ENCODE measurements around the gene POC1A.
A peak's percentile ranks its signal among the peaks of the same experiment; 100 is the strongest.

POC1A gene

DNA sequence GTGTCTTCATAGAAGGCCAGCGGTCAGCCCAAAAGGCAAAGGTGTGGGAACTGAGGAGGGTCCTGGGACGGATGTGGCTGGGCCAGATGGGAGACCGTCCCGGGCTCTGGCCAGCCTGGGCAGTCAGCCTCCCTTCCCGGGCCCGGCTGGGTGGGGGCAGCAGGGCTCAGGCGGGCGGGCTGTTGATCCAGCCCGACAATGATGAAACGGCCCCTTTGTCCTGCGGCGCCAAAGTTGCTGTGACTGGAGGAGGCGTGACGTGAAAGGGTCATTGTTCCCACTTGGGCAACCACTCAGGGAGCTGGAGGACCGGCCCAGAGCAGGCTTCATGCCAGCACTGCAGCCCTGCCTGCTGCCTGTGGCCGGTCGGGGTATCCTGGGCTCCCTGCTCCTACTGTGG, 114.4 kb downstream of the POC1A start:
- peak; percentile 40 for DNase-seq (ENCODE audit: low read depth)
- no peak overlapping the region for H3K4me3 ChIP-seq (ENCODE audit: low read length)
- no peak for TF ChIP-seq CTCF (conservative IDR thresholded peaks at IDR 0.05; ENCODE audit: low read depth, low read length)

DNA sequence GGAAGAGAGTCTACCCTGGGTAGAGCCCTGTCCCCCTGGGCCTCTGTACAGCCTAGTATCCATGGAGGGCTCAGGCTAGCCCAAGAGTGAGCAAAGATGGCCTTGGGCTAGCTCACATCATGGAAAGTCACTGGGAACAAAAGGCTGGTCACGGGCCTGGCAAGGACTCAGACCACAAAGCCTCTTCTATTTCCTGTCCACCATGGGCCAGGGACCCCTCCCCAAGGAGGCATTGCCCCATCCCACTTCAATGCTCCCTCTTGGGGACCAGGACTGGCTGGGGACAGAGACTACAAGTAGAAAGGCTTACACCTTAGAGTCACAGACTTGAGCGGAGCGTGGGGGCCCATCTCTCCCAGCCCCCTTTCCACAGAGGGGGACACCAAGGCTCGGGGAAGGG, 114.8 kb downstream of the POC1A start:
- H3K4me3 ChIP-seq (ENCODE audit: low read length) = no peak overlapping the region
- DNase-seq (ENCODE audit: low read depth) = no peak
- TF ChIP-seq CTCF (conservative IDR thresholded peaks at IDR 0.05; ENCODE audit: low read depth, low read length) = no peak

- TF ChIP-seq CTCF (conservative IDR thresholded peaks at IDR 0.05; ENCODE audit: low read depth, low read length) = no peak
- H3K4me3 ChIP-seq (ENCODE audit: low read length) = no peak overlapping the region
- no peak for DNase-seq (ENCODE audit: low read depth)
These were observed 116.0 kb downstream of the POC1A start for GRCh38 chr3:52038227-52038626.

DNA sequence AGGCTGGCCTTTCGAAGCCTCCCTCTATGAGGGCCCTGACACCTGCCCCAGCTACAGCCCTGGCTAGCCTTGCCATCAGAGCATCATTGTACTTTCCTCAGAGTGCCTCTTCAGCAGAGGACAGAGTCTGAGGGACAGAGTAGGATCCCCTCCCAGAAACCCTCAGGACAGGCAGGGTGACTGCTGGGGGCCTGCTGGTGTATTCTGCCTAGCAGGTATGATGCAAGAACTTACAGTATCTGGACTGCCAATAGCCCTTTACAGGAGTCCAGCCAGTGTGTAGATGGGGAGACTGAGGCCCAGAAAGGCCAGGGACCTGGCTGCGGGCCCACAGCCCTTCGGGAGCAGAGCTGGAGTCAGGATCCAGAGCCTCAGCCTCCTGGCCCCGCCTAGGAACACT, 116.9 kb downstream of the POC1A start:
- no peak overlapping the region for H3K4me3 ChIP-seq (ENCODE audit: low read length)
- no peak for DNase-seq (ENCODE audit: low read depth)
- TF ChIP-seq CTCF (conservative IDR thresholded peaks at IDR 0.05; ENCODE audit: low read depth, low read length) = no peak

DNA sequence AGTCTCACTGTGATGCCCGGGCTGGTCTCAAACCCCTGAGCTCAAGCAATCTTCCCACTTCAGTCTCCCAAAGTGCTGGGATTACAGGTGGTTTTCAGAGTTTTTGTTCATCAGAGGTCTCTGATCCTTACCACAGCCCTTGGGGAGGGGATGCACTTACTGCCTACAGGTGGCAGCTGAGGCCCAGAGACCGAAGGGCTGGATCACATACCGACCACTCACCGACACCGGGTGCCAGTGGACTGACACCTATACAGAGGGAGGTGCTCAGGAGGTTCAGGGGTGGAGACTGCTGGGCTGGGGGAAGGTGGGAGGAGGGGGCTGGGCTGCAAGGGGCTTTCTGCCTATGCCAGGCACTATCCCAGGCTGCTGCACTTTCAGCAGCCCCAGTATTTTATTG, 117.4 kb downstream of the POC1A start:
- DNase-seq (ENCODE audit: low read depth) = no peak
- H3K4me3 ChIP-seq (ENCODE audit: low read length) = no peak overlapping the region
- TF ChIP-seq CTCF (conservative IDR thresholded peaks at IDR 0.05; ENCODE audit: low read depth, low read length) = peak; percentile 27

GRCh38 chr3:52036222-52036694, 118.0 kb downstream of the POC1A start:
- no peak overlapping the region for H3K4me3 ChIP-seq (ENCODE audit: low read length)
- no peak for DNase-seq (ENCODE audit: low read depth)
- no peak for TF ChIP-seq CTCF (conservative IDR thresholded peaks at IDR 0.05; ENCODE audit: low read depth, low read length)

GRCh38 chr3:52034651-52035050, 119.6 kb downstream of the POC1A start:
- no peak for TF ChIP-seq CTCF (conservative IDR thresholded peaks at IDR 0.05; ENCODE audit: low read depth, low read length)

More at GRCh38 chr3:52034651-52035050, 119.6 kb downstream of the POC1A start:
- H3K4me3 ChIP-seq (ENCODE audit: low read length) = no peak overlapping the region
- no peak for DNase-seq (ENCODE audit: low read depth)
